ENCODE data around the gene PRKAR2B.
A peak's percentile ranks its signal among the peaks of the same experiment; 100 is the strongest.
"Not testable (repeated sequence)": the region's sequence is repeated elsewhere in the genome, so short reads cannot be mapped to it uniquely, and the experiment has no call there.

The PRKAR2B gene

DNA sequence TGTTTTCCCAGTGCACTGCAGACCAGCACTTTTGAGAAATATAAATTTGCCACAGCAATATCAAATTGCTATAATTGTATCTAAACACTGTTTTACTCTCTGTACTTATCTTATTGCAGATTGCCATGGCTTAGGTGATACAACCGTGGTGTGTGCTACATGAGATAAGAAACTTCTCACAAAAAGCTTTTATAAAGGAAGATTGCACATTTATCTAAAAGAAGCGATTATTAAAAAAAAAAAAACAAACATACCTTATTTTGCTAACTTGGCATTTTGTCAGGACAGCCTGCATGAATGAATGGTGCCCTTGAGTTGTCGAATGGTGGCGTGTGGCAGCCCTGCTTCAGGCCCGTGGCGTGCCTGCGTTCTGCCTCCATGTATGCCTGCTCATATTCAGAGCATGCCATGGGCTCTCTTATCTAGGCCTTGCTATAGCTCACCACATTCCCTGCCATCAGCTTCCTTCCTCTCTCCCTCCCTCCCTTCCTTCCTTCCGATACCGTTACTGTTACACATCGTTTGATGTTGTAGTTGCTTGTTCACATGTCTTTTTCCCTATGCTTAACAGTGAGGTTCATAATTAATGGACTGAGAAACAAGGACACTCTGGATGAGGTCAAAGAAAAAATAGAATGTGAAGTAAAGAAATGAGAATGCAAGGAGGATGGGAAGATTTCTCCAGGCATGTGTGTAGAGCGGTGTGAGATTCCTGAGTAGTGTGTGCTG, 34.9 kb downstream of the PRKAR2B start:
- no peak for DNase-seq

DNA sequence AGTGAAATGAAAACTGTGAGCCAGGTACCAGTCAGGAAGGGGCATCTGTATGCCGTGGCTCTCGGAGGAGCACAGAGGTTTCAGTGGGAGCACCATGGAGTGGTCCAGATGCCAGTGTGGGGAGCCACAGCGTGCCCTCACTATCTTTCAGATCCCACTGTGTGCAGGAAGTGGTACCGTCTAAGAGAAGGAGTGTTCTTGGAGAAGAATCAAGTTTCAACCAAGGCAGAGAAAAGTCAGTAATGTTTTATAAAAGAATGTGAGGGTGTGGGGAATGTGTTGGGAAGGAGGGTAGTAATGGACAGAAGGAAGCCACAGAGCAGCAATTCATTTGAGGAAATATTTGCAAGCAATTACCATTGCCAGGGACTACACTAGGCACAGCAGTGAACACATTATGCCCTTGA, 35.6 kb downstream of the PRKAR2B start:
- no peak for DNase-seq

DNA sequence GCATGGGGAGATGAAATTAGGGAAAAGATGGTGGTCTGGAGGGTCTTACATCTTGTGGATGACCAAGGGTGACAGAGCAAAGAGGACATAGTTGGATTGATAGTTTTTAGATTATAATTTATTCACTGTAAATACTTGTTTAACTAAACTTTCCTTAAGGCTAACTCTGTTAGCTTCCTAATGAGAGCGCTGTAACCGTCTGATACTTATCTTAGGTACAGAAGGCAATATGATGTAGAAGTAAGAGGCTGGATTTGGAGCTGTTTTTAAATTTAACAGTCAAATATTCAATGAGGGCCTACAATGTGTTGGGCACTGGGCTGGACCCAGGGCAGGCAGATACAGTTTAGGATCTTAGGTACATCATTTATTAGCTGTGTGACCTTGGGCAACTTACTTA, 36.0 kb downstream of the PRKAR2B start:
- DNase-seq: no peak

DNA sequence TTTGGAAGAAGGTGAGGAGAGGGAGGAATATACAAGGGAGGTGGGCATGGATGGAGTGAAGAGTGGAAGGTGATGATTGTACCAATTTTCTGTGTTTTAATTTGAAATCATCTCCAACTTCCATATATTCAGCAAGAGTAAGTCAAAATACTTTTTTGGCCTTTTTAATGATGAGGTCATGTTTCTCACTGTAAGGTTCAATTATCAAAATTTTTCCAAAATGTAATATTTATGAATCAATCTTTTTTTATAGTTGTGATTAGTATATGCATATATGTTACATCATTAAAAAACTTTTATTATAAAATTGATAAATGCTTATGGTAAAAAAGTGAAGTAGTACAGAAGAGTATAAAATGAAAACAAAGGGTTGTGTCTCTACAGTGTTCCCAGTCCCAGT, 40.7 kb downstream of the PRKAR2B start:
- DNase-seq: no peak

DNA sequence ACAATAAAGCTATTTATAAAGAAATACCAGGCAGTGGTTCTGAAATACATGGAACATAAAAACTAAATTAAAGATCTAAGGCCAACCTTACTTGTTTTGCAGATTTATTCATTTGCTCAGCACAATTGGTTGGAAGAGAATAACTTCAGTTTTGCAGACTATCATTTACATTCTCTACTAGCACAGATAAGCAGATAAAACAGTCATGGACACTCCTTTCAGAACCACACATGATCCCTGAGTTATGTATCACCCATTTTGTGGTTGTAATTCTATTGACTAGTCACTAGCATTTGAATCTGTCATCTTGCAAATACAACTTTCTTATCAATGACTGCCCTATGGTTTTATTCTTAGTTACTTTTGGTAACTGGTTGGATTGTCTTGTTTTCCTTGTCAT, 45.1 kb downstream of the PRKAR2B start:
- DNase-seq: no peak

DNA sequence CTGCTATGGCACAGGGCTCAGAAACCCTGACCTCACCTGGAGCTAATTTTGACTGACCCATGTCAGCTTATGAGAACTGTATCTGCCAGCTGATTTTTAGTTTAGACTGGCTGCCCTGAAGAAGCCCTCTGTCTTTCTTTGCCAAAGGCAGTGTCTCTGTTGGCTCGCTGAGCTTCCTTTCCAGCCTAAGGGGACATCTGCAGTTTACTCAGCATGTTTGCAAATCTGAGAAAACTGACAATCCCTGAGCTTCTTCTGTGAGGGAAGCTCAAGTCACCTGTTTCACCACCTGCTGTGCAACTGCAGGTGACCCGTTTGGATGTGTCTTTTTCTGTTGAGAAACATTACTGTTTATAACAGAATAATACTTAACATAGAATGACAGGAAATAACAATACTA, 46.0 kb downstream of the PRKAR2B start:
- DNase-seq: no peak

DNA sequence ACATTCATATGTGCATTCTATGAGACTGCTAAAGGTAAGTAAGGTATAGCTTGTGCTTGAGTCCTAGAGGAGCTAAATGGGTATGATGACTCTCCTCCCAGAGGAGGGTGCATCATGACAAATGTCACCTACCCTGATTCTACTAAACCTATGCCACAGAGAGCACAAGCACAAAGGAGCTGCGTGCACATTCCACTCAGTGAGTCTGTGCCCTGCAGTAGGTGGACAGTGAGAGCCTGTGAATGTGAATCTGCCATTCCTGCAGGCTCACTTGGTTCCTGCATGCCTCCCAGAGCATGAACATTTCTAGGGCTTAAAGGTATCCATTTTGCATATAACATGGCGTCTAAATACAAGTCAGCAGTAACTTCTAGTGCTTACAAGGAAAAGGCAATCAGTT, 46.8 kb downstream of the PRKAR2B start:
- no peak for DNase-seq

DNA sequence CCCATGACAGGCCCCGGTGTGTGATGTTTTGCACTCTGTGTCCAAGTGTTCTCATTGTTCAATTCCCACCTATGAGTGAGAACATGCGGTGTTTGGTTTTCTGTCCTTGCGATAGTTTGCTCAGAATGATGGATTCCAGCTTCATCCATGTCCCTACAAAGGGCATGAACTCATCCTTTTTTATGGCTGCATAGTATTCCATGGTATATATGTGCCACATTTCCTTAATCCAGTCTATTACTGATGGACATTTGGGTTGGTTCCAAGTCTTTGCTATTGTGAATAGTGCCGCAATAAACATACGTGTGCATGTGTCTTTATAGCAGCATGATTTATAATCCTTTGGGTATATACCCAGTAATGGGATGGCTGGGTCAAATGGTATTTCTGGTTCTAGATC, 49.2 kb downstream of the PRKAR2B start:
- not testable (repeated sequence) for DNase-seq

DNA sequence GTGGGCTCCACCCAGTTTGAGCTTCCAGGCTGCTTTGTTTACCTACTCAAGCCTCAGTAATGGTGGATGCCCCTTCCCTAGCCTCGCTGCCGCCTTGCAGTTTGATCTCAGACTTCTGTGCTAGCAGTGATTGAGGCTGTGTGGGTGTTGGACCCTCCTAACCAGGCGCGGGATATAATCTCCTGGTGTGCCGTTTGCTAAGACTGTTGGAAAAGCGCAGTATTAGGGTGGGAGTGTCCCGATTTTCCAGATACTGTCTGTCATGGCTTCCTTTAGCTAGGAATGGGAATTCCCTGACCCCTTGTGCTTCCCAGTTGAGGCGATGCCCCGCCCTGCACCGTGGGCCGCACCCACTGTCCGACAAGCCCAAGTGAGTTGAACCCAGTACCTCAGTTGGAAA, 54.6 kb downstream of the PRKAR2B start:
- DNase-seq: not testable (repeated sequence)

DNA sequence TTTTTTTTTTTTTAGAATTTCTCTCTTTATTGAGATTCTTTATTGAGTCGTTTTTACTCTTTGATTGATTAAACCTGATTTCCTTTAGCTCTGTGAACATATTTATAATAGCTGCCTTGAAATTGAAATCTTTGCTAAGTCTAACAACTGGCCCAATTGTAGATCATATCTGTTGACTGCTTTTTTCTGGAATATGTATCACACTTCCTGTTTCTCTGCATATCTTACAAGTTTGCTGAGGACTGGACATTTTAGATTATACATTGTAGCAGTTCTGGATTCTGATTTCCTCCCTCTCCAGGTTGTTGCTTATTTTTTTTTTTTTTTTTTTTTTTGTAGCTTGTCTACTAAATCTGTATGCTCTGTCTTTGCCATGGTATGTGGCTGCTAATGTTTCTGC, 56.3 kb downstream of the PRKAR2B start:
- DNase-seq: no peak

DNA sequence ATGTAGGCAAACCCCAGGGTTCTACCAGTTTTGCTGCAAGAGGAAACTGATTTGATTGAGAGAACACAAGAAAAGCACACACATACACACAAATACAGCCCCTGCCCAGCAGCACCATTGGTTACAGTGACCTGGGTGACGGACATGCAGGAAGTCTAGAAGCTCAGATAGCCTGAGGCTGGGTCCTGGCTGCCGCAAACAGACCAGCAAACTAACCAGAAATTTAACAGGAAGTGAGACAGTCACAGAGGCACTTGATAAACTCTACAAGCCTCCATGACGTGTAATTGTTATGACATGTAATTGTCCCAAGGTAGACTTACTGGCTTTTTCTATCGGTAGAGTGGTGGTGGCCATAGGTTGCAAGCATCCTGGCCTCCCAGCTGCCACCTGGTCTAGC, 58.9 kb downstream of the PRKAR2B start:
- peak; percentile 48 for DNase-seq

DNA sequence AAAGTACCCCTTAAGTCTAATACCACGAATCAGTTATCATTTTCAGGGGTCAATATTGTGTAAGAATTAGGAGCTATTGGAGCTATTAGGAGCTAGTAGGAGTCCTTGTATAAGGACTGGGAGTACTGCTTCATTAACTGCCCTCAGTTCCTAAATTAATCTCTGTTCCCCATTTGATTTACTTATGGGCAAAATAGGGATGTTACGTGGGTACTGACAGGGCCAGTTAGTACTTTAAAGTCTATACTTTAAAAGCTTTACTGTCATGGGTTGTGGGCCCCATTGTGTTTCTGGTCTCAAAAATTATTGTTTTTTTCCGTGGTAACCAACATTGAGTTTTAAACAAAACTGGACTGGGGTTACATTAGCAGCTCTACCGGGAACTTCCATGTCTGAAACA, 60.3 kb downstream of the PRKAR2B start:
- peak; percentile 41 for DNase-seq

DNA sequence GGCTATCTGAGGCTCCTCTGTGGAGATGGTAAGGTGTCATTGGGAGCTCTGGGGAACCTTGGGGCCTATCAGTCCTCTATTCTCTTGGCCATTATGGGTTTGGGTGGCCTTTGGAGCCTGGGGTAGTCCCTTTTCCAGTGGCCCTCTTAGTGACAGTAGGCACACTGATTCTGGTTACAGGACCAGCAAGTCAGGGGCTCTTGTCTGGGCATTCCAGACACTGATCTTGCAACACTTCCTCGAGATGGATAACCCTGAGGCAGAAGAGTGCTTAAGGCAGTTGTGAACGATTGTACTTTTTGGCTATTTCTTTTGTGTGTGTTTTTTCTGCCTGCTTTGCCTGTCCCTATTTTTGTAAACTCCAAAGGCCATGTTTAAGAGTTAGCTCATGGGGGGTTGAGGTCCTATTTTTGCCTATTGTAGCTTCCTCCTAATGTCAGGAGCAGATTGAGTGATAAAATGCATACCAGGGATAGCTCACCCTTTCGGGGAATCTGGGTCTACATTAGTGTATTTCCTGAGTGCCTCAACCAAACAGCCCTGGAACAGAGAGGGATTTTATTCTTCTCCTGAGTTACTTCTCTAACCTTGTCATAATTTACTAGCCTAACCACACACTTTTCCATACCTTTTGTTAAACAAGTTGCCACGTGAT, 61.2 kb downstream of the PRKAR2B start:
- DNase-seq: no peak

DNA sequence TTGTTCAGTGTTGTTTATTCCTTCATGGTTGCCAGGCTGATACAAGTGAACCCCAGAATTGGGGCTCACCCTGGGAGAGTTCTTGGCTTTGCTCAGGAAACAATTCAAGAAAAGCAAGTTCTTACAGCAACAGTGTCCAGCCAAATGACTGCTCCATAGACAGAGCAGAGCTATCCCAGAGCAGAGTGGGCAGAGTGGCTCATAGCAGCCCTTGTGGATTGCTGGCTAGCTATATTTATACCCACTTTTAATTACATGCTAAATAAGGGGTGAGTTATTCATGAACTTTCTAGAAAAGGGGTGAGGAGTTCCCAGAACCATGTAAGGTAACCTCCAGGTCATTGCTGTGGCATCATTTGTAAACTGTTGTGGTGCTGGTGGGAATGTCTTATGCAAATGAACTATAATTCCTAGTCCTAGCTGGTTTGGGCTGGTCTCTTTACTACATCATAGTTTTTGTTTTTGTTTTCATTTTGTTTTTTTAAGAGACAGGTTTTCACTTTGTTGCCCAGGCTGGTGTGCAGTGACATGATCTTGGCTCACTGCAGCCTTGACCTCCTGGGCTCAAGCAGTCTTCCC, 64.4 kb downstream of the PRKAR2B start:
- DNase-seq: no peak

DNA sequence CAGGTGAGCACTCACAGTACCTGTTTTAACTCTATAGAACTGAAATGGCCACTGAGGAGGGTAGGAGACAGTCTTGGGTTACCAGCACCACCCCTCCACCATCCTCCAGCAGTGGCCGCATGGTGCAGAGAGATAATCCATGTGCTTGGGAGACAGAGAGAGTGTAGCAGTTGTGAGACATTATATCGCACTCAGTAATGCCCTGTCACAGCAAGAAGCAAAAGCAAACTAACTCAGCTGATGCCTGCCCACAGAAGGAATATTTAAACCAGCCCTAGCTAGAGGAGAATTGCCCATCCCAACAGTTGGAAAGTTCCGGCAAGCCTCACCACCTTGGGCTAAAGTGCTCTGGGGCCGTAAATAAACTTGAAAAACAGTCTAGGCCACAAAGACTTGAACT, 65.5 kb downstream of the PRKAR2B start:
- no peak for DNase-seq

DNA sequence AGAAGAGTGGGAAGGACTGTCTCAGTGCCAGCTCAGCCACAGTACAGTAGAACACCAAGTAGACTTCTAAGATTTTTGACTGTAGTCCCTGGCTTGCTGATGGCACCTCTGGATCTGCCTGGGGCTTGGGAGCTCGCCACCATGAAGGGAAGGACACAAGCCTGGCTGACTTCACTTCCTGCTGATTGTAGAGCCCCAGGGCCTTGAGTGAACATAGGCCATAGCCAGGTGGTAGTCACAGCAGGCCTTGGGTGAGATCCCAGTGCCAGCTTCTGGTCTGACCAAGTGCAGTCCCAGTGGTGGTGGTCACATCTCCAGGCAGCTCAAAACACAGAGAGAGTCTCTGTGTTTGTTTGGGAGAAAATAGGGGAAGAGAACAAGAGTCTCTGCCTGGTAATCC, 66.7 kb downstream of the PRKAR2B start:
- DNase-seq: no peak

DNA sequence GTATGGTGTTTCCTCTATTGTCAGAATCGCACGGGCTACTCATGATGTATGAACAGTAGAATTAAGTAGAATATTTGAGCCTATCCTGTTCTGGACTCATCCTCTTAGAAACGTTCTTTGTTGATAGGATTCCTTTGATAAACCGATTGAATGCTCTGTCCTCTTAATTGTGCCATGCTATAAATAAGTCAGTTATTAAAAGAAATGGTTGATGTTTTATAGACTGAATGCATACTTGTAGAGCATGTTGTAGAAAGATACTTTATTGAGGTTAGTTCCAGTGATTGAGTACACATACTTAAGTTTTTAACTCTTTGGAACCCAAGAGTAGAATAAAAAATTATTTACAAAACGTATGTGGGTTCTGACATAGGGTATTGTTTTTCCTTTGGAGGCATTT, 69.4 kb downstream of the PRKAR2B start:
- DNase-seq: no peak

DNA sequence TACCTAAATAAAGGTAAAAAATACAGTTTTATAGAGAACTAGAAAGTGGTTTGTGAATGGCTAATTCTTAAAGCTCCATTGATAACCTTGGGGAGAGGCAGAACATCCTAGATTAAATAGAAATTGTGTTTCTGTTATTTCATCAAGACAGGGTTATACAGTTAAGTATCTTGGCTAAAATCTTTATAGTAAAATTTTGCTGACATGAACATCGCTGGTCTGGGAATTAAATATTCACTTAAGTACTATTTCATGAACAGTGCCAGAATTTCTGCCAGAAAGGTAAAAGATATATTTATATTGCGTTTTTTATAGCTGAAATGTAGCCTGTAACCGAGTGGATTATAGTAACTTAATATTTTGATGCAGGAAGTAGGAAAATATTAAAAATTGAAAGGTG, 70.6 kb downstream of the PRKAR2B start:
- no peak for DNase-seq

DNA sequence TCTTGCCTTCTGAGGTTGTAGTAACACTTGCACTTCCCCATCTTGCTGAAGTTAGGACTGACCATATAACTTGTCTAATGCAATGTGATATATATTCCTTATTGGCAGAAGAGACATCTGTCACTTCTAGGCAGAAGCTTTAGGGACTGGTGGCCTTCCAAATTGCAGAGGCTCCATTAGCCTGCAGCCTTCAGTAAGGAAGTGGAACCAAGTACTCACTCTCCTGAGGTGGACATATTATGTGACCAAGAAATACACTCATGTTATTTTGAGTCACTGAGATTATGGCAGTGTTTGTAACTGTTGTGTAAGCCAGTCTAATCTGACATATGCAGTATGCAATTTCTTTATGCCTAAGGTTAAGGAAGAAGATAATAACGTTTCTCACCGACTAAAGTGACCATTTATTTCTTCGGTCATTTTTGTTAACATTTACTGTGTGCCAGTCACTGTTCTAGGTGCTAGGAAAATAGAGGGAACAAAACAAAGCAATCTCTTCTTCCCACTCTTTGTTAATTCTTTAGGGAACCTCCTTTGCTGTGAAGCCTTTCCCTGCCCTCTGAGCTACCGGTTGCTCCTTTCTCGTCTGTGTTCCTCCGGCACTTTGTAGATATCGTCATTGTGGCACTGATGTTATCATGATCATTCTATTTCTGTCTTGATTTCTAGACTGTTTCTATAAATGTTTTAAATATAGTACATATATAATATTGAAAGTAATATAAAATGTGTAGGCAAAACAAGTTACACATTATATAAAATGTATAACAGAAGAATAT, 71.4 kb downstream of the PRKAR2B start:
- DNase-seq: peak; percentile 87

DNA sequence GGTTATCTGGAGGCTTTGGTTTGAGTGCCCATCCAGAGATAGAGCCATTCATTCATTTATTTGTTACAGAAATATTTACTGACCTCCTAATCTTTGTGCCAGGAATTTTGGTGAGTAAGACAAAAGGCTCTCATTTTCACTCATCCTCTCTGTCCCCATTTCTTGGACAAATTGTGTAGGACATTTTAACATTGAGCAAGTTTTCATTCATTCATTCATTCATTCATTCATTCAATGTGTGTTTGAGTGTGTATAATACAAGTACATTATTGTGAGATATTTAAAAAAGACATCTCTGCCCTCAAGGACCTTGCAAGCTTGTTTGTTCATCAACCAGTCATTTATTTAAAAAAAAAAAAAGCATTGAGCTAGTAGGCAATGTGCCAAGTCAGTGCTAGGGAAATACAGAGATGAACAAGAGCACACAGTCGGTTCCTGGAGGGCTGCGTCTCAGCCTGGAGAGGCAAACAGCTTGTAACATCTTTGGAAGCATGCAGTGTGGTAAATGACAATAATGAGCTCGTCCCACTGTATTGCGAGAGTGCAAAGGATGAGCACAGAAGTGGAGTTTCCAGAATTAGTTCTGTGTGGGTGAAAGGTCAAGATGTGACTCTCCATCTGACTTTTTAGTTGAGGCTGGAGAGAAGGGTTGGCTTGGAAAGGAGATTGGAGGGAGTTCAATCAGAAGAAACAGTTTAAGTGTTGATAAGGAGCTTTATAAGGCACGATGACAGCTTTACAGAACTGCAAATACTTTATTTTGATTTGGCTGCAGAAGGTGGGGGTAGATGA, 73.8 kb downstream of the PRKAR2B start:
- DNase-seq: peak; percentile 88

DNA sequence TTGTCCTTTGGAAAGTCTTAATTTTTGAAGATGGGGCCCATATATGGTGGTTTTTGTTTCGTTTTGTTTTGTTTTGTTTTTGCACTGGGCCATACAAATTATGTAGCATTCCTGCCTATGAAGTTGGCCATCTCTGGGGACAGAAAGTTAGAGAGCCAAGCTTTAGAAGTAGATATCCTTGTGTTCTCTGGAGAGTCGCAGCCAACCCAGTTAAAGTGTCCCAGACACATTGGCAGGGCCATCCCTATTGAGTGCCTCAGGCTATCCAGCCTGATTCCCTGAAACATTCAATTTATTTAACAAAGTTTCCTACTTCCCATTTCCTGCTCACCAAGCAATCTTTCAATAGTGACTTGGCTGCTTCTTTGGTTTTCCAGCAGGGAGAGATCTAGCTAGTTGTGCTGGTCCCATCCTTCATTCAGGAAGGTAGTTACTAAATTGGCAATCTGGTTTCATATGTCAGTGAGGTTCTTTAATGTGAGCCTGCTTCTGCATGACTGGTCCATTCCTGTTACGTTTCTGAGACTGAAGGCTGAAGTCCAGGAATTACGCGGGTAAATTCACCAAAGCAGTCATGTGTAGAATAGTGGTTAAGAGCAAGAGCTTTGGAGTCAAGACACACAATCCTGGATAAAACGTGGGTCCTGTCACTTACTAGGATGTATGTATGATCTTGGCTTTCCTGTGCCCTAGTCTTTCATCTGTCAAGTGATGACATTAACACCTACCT, 75.0 kb downstream of the PRKAR2B start:
- no peak for DNase-seq

DNA sequence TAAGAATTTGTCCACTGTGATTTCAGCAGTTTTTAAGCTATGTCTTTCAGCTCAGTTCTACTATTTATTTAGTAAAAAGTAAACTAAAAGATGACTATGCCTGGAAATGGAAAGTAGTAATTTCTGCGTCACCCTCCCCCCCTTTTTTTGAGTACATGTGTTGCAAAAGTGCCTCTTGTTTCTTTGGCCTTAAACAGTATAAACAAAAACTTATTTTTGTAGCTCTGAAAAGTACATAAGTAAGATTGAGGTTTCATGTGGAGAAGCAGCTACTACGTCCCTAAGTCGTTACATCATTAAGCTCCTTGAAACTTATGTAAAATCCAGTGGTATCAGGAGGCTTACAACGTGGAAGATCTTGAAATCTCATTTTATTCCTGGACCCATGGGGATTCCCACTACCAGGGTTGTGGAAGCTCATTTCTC, 78.0 kb downstream of the PRKAR2B start:
- DNase-seq: no peak

All from inflammatory macrophage treated with lipopolysaccharide for 4 hours (primary cell).